ENCODE data around the gene TMPRSS3. TPM values are rescaled to one million over a fixed set of nuclear protein-coding genes. Genes with fewer than 3 reads are reported as not detected.

The TMPRSS3 gene
- total and polyA plus RNA-seq, 2 donors (not counting 1 experiment from before 2014, with no cell fraction given) = 0.10 to 0.12 TPM

- CTCF ChIA-PET = no interaction called here
Observed at GRCh38 chr21:42352441-42353095, 43.3 kb downstream of the TMPRSS3 start.

More at GRCh38 chr21:42352441-42353095, 43.3 kb downstream of the TMPRSS3 start:
- H3K9me3 ChIP-seq (ENCODE audit: control extremely low read depth in 1 of 3, control insufficient read depth in 2 of 3, insufficient read depth in 1 of 3, low read length in 2 of 3) = peaks cover 10 to 14% (median 12%) of the 10 kb centered on the region in 3 donors
- H3K79me2 ChIP-seq (ENCODE audit: control insufficient read depth, insufficient read depth, low read length) = no peaks in the 10 kb centered on the region
- 92% methylated on average over 14 of the region's 14 CpGs for WGBS (ENCODE audit: insufficient coverage)
- no peak overlapping the region for H3K9ac ChIP-seq (ENCODE audit: low read length)
- H3K4me3 ChIP-seq (ENCODE audit: control extremely low read depth in 1 of 5, extremely low read depth in 1 of 5, insufficient read depth in 1 of 5, low read depth in 2 of 5, low read length in 4 of 5) = no peak overlapping the region
- H3K4me3 Mint-ChIP-seq = no peak overlapping the region
- H3K9me3 Mint-ChIP-seq (ENCODE audit: insufficient read depth) = peaks cover 10% of the 10 kb centered on the region
- intact Hi-C loops (cut with micrococcal nuclease) = no loop called here
- TF ChIP-seq CTCF (IDR thresholded peaks at IDR 0.05) (no peak), EZH2 (IDR thresholded peaks at IDR 0.05; ENCODE audit: borderline replicate concordance, insufficient read depth, low read depth, low read length, poor library complexity, severe bottlenecking) (no peak)
- H3K4me2 ChIP-seq (replicated peaks; ENCODE audit: low read depth, low read length, poor library complexity, severe bottlenecking) = no peak overlapping the region
- no peaks in the 10 kb centered on the region for H3K4me1 ChIP-seq (ENCODE audit: control insufficient read depth in 2 of 2, insufficient read depth in 2 of 2, low read length in 2 of 2)
- H3K27me3 ChIP-seq (replicated peaks in 1 of 4; ENCODE audit: control extremely low read depth in 1 of 4, control insufficient read depth in 3 of 4, insufficient read depth in 4 of 4, low read length in 3 of 4) = peaks cover 0 to 19% (median 0%) of the 10 kb centered on the region in 4 experiments
- DNase-seq (no peak), ATAC-seq (ENCODE audit: low read depth) (no peak)
- no peaks in the 10 kb centered on the region for H3K36me3 ChIP-seq (replicated peaks in 1 of 2; ENCODE audit: control extremely low read depth in 1 of 2, control insufficient read depth in 1 of 2, extremely low read depth in 1 of 2, insufficient read depth in 2 of 2, low read length in 1 of 2)
- no peak overlapping the region for H3K27ac ChIP-seq (ENCODE audit: low read length in 2 of 2)
- no peak overlapping the region for H2AFZ ChIP-seq (ENCODE audit: insufficient read depth, low read depth, low read length, poor library complexity, severe bottlenecking)
- H3K27ac Mint-ChIP-seq = peak overlapping the region; percentile 15
- H4K20me1 ChIP-seq (ENCODE audit: control insufficient read depth, insufficient read depth, low read length, poor library complexity, severe bottlenecking) = no peaks in the 10 kb centered on the region
- H3K27me3 Mint-ChIP-seq = peaks cover 29% of the 10 kb centered on the region
- POLR2A ChIA-PET = no interaction called here
- no peaks in the 10 kb centered on the region for H3K4me1 Mint-ChIP-seq

All from B cell (primary cell).